NOMO-1 treated with DMSO at 0.1 percent for 48 hours (cell line): ENCODE data around the gene GPR15.
"Not testable (repeated sequence)": the region's sequence is repeated elsewhere in the genome, so short reads cannot be mapped to it uniquely, and the experiment has no call there.

ENCODE experiments used
- DNase-seq: peaks from one replicate; lab custom pipeline; 2025; ENCODE audit not compliant: unreplicated experiment; lab: John Stamatoyannopoulos, UW

The GPR15 gene

DNA sequence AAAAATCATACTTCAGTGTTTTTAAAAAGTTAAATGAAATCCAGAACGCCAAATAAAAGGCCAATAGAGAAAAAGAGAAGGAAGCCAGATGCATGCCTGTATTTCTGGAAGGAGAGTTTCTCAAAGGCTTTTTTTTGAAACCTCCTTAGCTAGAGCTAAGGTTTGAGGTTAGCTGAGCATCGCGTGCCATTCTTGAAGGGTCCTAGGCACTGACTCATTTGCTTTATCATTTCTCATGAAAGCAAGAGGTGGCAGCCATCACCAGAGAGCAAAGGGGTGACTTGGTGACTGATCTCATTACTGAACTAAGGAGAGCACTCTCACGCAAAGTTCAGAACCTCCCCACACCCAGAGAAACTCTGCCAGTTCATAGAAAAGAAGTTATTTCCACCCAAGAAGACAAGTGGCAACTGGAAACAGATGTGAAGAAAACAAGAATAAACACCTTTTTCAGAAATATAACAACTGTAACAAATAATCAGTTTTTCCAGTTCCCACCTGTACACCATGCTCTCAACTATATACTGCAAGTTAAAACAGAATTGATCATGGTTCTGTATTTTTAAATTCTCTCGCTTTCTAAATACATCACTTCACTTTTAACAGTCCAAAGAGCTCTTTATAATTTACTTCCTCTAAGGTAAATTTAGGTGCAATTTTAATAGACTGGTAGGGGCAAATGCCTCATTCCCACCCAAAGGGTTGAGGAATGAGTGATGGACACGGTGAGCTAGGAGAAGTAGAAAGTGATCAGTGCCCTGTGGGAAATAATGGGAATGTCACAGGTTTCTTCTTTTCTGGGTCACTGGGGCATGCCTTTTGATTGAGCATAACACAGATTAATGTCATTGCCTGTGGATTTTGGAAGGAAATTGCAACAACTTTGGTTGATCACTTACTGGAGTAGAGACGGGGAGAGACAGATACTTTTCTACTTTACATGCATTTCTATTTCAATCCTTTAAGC, 24.7 kb downstream of the GPR15 start:
- peak; percentile 60 for DNase-seq

DNA sequence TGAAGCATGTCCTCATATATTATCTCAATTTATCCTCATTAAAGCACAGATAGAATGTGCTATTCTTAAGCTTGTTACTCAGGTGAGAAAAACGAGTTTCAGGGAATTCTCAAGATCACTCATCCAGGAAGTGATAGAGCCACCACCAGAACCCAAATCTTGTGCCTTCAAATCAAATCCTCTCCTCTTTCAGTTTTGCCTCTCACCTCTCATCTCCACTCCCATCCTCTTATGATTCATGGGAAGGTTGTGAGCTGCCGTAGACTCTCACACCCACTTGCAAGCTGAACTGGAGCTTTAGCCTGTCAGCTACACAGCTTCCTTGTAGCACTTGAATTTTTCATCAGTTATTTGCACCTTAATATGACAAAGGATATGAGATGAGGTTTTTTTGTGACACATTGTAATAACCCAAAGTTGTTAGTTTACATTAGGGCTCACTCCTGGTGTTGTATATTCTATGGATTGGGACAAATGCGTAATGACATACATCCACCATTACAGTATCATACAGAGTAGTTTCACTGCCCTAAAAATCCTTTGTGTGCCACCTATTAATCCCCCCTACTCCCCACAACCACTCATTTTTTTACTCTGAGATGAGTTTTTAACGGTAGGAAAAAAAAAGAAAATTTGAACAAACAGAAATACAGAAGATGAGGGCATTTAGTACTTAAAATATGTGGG, 25.7 kb downstream of the GPR15 start:
- DNase-seq = no peak

DNA sequence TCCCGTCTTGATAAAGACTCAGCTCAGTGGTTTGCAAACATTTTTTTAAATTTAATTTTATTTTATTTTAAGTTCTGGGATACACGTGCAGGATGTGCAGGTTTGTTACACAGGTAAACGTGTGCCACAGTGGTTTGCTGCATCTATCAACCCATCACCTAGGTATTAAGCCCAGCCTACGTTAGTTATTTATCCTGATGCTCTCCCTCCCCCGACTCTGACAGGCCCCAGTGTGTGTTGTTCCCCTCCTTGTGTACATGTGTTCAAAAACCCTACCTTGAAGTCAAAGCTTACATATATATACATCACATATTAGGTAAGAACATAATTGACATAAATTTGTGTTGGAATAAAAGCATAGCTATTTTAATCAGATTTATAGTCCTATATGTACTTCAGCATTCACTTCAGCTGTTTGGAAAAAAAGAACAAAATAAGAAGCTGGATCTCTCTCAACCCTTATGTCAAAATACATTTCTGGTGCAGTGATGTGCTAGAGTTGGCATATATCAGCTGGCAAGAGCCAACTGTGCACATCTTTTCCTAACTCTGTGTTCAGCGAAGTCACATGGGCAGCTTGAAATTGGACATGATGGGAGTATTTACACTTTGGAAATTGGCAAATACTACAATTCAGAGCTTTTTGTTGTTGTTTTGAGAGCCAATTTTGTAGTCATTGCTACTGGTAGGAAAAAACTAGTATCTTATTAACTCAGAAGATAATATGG, 26.5 kb downstream of the GPR15 start:
- DNase-seq = no peak

DNA sequence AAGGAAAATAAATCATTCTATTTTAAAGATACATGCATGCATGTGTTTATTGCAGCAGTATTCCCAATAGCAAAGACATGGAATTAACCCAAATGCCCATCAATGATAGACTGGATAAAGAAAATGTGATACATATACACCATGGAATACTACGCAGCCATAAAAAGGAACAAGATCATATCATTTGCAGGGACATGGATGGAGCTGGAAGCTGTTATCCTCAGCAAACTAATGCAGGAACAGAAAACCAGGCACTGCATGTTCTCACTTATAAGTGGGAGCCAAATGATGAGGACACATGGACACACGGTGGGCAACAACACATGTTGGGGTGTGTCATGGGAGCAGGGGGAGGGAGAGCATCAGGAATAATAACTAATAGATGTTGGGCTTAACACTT, 28.0 kb downstream of the GPR15 start:
- not testable (repeated sequence) for DNase-seq

DNA sequence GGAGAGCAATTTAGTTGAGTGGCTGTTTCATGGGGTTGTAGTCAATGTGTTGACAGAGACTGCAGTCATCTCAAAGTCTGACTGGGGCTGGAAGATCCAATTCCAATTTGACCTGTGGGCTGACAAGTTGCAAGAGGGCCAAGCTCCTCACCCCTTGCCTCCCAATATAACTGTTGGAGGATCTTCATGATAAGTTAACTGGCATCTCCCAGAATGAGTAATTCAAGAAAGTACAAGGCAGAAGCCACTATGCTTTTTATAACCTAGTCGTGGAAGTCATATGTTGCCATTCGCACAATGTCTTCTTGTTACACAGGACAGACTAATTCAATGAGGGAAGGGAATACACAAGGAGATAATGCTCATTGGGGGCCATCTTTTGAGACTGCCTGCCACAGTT, 29.1 kb downstream of the GPR15 start:
- DNase-seq = no peak

DNA sequence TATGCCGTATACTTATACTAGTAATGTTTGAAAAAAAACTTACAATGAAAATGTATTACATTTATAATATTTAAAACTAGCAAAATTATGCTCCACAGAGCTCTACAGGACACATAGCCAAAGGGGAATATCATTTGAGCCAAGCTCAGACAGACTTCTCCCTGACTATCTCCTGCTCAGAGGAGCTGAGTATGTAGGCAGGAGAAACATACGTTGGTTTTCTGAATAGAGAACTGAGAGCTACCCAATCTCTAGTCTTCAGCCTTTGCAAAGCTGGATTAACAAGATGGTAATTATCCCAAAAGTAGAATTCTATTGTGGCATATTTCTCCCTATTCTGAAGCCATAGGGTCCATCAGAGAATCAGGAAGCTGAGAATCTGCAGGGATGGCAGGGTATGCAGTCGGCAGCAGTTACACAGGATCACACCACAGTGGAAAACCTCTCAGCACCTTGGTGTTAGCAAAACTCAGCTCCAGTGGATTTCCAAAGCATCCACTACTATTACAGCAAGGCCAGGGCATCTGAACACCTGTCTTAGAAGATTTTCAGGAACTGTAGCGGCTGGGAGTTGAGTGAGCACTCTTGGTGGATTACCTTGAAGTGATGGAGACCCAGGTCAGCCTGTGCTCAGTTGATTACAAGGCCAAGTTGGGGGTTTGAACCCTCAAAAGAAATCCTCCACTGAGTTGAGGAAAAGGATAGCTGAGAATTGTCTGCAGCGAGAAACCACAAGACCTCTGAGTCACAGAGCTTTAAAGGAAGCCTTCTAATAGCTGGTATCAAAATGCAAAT, 30.1 kb downstream of the GPR15 start:
- peak; percentile 24 for DNase-seq

DNA sequence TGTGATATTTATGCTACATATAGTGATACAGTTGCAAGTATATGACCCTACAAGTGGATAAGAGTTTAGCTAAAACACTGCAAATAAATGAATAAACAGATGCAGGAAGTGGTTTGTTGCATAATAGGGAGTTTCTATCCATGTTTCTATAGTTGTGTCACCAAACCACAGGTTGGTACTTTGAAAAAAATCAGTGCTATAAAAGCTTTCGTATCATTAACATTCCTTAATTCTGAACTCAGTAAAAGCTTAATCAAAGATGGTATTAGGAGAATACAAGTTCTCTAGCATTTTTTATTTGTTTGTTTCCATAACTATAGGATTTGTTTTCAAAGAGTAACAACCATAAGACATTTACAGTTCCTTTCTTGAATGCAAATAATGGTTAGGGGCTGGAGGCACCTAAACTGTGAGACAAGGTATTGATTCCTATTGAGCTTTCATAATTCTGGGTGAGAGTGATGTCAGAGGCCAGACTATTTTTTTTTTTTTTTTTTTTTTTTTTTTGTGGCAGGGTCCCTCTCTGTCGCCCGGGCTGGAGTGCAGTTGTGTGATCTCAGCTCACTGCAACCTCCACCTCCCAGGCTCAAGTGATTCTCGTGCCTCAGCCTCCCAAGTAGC, 32.0 kb downstream of the GPR15 start:
- peak; percentile 63 for DNase-seq

DNA sequence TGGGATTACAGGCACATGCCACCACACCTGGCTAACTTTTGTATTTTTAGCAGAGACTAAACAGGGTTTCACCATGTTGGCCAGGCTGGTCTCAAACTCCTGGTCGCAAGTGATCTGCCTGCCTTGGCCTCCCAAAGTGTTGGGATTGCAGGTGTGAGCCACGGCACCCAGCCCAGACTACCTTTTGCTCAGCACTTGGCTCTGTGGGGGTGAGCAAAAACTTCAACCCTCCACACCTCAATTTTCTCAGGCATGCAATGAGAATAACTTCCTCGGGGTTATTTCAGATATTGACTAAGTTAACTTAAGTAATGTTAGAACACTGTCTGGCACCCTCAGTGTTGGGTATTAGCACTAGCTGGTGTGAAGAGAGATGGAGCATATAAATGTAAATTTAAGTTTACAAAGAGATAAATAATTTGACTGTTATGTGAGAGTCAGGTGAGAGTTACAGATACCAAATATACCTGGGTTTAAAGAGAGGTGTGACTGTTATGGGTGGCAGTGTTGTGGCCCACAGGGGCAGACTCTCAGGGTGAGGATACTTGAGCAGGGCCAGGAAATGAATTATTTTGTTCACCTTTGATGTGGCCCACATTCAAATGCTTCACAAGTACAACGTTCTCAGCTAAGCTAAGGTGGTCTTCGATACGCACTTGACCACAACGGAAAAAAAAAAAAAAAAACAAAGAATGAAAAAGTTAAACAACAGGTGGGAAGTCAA, 32.7 kb downstream of the GPR15 start:
- DNase-seq = no peak

DNA sequence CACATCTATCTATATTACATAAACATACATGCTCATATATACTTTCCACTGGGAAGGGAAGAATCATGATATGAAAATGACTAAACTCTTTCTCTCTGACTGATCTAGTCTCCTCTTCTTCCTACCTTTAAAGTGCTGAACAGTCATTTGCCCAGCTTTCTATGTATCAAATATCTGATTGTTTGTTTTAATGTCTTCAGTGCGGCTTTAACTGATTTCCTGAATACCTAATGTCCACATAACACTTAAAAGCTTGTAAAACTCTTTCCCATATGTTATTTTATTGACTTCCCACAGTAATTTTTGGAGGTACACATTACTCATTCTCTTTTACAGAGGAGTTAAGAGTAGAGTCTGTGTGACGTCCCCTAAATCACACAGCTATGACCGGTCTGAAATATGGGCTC, 33.5 kb downstream of the GPR15 start:
- DNase-seq = no peak

DNA sequence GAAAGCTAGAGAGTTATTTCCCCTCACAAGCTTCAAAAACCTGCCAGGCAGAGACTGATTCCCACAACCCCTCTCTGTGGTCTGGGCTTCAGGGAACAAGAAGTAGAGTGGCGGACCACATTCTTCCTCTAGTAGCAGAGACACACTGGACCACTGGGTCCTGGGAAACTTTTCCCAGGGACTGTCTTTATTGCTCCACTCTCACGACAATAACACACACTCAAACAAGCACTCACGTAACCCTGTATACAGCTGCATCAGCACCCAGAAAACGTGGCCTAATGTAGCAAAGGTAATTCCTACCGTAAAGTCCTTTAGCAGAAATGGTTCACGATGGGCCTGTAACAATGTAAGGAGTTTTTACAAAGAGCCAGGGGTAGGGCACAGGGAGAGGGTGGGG, 34.1 kb downstream of the GPR15 start:
- DNase-seq = no peak

DNA sequence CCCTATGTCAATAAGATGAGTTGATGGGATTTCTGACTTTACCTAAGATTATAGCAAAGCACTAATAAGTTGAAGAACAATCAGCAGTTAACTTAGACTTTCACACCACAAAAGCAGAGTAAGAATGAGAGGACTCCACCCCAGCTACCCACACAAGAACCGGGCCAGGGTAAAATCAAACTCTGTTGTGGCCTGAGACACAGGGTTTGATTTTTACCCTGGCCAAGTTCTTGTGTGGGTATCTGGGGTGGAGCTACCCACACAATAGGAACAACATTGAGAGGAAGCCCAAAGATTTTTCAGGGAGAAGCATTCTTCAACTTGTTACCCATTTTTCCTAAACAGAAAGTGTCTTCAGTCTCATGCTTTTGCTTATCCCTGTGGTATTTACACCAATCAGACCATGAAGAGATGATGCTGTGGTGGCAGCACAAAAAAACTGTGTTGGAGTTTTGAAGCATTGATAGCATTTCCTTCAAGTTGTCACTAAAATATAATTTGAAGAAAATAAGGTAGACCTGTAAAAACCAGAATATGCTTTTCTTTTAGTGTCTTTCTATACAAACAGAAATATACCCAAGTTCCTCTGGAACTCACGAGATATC, 36.0 kb downstream of the GPR15 start:
- DNase-seq = no peak

DNA sequence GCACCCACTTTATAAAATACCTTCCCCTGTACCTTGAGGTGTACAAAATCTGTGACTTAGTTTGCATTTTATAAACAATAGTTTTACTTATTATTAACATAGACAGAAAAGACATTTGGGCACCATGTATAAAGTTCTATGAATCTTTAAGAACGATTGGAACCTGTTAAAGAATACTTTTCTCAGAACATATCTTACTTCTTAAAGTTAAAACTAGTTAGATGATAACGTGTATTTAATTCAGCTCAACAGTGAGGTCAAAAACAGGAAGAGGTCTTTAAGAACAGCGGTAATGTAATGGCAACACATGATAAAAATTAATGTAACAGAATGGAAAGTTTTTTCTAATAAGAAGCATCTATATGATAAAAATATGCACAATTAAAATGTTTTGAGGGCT, 36.6 kb downstream of the GPR15 start:
- no peak for DNase-seq

DNA sequence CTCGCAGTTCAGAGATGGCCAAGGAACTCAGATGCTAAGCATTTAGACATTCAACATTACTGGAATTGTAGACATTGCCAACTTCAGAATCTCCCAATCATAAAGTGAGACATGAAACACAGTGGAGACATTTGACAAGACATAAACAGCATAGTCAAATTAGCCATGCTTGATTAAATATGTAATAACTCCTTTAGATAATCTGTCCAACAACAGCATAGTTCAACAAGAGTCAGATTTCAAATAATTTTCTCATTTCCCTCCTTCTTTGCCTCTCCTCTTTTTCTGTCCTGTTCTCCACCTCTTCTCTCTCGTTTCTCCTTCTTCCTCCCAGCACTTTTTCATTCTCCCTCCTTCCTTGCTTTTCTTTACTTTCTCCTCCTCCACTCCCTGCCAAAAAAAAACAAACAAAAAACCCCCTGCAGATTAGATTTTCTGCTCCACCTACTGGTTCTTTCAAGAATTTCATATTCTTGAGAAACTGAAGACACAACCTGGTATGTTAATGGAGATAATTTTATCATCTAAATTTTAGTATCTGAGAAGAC, 41.5 kb downstream of the GPR15 start:
- DNase-seq = no peak

DNA sequence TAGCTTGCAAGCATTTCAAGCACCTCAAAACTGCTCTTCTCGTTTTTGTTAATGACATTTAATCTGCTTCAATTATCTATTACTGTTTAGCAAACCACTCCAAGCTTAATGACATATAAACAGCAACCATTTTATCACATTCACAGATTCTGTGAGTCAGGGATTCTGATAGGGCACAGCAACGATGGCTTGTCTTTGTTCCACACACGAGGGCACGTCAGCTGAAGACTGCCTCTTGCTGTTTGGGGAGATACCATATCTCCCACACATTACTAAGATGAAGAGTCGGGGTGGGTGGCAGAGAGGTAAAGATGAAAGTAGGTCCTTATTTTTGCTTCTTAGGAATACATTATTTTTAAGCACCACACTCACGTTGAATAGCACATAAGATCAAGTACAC, 42.4 kb downstream of the GPR15 start:
- DNase-seq = no peak

DNA sequence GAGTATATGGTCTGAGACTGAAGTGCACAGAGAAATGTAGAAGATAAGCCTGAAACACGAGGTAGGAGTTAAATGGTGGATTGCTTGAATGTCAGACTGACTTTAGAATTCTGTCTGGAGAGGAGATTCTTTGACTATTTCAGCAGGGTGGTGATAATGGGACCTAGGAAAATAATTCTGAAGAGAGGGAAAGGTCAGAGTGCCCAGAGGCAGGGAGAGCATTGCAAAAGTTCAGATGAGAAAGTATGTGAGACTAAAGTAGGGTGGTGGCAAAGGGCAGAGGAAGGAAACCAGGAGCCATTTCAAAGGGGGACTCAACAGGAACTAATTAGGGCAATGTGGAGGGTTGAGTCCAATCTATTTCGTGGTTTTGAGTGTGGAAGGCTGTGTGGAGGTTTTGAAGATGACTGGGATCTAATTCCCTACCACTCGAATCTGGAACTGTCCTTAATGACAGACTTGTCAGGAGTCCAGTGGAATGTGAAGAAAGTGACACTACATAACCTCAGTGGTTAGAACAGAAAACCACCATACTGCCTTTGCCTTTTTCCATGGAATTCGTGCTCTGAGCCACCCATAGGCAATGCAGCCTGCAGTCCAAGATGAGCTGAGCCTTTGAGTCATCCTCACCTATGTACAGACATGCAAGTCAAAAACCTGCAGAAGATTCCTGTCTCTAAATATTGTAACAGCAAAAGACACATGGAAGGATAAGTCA, 45.6 kb downstream of the GPR15 start:
- DNase-seq = no peak

DNA sequence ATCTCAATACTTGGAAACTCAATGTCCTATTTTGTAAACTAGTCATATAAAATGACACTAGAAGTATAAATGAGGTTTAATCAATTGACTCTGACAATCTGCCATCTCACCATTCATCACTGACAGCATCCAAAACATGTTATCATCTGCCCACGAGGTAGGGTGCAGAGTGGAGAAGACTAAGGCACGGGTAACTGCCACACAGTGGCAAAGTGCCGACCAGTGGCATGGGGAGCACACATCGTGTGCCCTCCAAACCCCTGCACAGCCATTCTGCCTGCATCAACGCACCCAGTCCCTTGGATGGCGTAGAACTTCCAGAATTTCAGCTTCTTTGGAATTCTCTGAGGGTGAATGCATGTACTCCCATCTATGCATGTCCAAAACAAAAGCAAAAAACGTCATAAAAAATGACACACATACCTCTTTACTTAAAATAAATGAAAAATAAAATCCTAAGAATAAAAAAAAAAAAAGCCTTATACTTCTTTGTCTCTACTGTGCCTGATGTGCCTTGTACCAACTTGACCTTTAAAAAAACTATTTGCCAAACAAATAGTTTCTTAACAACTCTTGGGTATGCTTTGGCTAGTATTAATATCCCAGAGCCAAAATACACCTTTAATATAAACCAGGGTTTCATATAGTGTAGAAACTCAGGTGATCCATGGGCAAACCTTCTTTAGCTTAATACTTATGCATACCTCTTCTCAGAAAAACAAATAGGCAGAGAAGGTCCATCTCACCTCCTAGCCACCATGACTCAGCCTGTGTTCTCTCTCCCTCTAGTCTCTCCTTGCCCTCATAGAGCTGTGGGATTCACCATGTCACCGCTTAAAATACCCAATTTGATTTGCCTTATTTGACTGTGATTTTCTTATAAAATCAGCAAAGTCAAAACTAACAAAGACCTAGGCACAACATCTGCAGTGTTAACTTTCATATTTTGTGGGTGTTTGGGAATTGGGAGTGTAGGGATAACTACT, 48.9 kb downstream of the GPR15 start:
- DNase-seq = no peak

DNA sequence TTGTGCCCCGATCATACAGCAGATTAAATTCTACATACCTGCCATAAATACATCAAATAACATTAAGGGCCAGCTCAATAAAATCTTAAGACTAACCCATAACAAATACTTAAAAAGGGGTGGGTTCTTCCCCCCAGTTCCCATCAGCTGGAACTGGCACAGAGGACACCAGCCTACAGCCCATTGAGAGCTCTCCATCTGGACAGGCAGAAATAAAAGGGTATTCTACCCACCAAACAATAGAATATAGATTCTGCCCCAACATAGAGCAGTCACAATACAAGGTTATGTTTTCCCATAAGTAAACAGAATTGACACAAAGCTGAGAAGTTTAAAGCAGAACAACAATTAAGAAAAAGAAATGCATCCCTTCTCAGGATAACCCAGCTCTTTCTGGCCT, 49.7 kb downstream of the GPR15 start:
- no peak for DNase-seq
